Neutrophil (primary cell): ENCODE data around the gene DNAJB6.
A peak's percentile ranks its signal among the peaks of the same experiment; 100 is the strongest.

ENCODE experiments used
- H3K27ac ChIP-seq: fragments of 200-600 bp; sonication (generic); 2 replicates; pipeline ENCODE4 v1.5.1; 2016; ENCODE audit warnings: mild to moderate bottlenecking, moderate library complexity
- H3K27me3 ChIP-seq: fragments of 200-600 bp; sonication (generic); 2 replicates; pipeline ENCODE4 v1.6.0; 2016; ENCODE audit warnings: mild to moderate bottlenecking
- H3K36me3 ChIP-seq: fragments of 200-600 bp; sonication (generic); 2 replicates; pipeline ENCODE4 v1.5.1; 2017
- H3K4me1 ChIP-seq, 2 experiments: fragments of 200-600 bp in 1 of 2; sonication (generic) in 1 of 2; 1 replicate in 1 of 2; 2 replicates in 1 of 2; pipeline versions ENCODE4 v1.5.1 to v1.6.1; 2013 to 2016; ENCODE audit warnings: low read depth in 1 of 2, low read length in 1 of 2, mild to moderate bottlenecking in 1 of 2, moderate library complexity in 1 of 2; ENCODE audit not compliant: control insufficient read depth in 1 of 2, insufficient read depth in 1 of 2
- H3K4me3 ChIP-seq, 2 experiments: fragments of 200-600 bp in 1 of 2; sonication (generic) in 1 of 2; 1 replicate in 1 of 2; 2 replicates in 1 of 2; pipeline ENCODE4 v1.5.1; 2013 to 2016; ENCODE audit warnings: low read depth in 1 of 2, low read length in 1 of 2, mild to moderate bottlenecking in 1 of 2, moderate library complexity in 1 of 2
- H3K9me3 ChIP-seq: fragments of 200-600 bp; sonication (generic); 2 replicates; pipeline ENCODE4 v1.5.1; 2016
- TF ChIP-seq, protein P1 (sequence below): fragments of 200-600 bp; sonication (generic); IDR thresholded peaks from 2 replicates; pipeline ENCODE4 v1.5.1; 2016; ENCODE audit warnings: antibody characterized with exemption

The DNAJB6 gene

GRCh38 chr7:157337316-157338149 is 729 bp downstream of the DNAJB6 start:
- Histone ChIP-seq H3K4me1 (peaks cover 33 to 44% of the 10 kb centered on the region in 2 experiments), H3K27me3 (no peaks in the 10 kb centered on the region), H3K36me3 (peaks cover 4% of the 10 kb centered on the region), H3K4me3 (peak overlapping the region; percentile 85 to 98), H3K27ac (peak overlapping the region; percentile 99), H3K9me3 (no peaks in the 10 kb centered on the region)
- TF ChIP-seq, protein P1, sequence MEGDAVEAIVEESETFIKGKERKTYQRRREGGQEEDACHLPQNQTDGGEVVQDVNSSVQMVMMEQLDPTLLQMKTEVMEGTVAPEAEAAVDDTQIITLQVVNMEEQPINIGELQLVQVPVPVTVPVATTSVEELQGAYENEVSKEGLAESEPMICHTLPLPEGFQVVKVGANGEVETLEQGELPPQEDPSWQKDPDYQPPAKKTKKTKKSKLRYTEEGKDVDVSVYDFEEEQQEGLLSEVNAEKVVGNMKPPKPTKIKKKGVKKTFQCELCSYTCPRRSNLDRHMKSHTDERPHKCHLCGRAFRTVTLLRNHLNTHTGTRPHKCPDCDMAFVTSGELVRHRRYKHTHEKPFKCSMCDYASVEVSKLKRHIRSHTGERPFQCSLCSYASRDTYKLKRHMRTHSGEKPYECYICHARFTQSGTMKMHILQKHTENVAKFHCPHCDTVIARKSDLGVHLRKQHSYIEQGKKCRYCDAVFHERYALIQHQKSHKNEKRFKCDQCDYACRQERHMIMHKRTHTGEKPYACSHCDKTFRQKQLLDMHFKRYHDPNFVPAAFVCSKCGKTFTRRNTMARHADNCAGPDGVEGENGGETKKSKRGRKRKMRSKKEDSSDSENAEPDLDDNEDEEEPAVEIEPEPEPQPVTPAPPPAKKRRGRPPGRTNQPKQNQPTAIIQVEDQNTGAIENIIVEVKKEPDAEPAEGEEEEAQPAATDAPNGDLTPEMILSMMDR, result no peak

GRCh38 chr7:157339777-157340677 is 3.2 kb downstream of the DNAJB6 start:
- Histone ChIP-seq H3K27ac (peak overlapping the region; percentile 19), H3K36me3 (peaks cover 4% of the 10 kb centered on the region), H3K27me3 (no peaks in the 10 kb centered on the region)

GRCh38 chr7:157347217-157347904 is 10.6 kb downstream of the DNAJB6 start:
- no peaks in the 10 kb centered on the region for H3K9me3 ChIP-seq
- H3K27ac ChIP-seq, result peak overlapping the region; percentile 8
- H3K27me3 ChIP-seq, result no peaks in the 10 kb centered on the region
- no peaks in the 10 kb centered on the region for H3K36me3 ChIP-seq
- TF ChIP-seq, protein P1, result no peak
- no peak overlapping the region for H3K4me3 ChIP-seq
- peaks cover 21 to 43% of the 10 kb centered on the region in 2 experiments for H3K4me1 ChIP-seq

More at GRCh38 chr7:157339777-157340677, 3.2 kb downstream of the DNAJB6 start:
- Histone ChIP-seq H3K4me3 (no peak overlapping the region), H3K9me3 (no peaks in the 10 kb centered on the region), H3K4me1 (peaks cover 37 to 51% of the 10 kb centered on the region in 2 experiments)
- TF ChIP-seq, protein P1, result peak; percentile 95

- H3K36me3 ChIP-seq, result no peaks in the 10 kb centered on the region
- H3K4me3 ChIP-seq, result no peak overlapping the region
- TF ChIP-seq, protein P1, result no peak
- no peaks in the 10 kb centered on the region for H3K27me3 ChIP-seq
- H3K4me1 ChIP-seq, result peaks cover 29 to 47% of the 10 kb centered on the region in 2 experiments
- no peaks in the 10 kb centered on the region for H3K9me3 ChIP-seq
- no peak overlapping the region for H3K27ac ChIP-seq
Observed at GRCh38 chr7:157348548-157348947, 11.7 kb downstream of the DNAJB6 start.

GRCh38 chr7:157352516-157352915 is 15.7 kb downstream of the DNAJB6 start:
- H3K9me3 ChIP-seq, result no peaks in the 10 kb centered on the region
- no peaks in the 10 kb centered on the region for H3K27me3 ChIP-seq
- TF ChIP-seq, protein P1, result no peak
- H3K4me3 ChIP-seq, result peak overlapping the region; percentile 46 to 49
- peaks cover 51 to 68% of the 10 kb centered on the region in 2 experiments for H3K4me1 ChIP-seq
- no peaks in the 10 kb centered on the region for H3K36me3 ChIP-seq
- peak overlapping the region; percentile 85 for H3K27ac ChIP-seq
